ES-I3 (cell line): Measurements from ENCODE around the gene FBH1.
"Not testable (repeated sequence)": the region's sequence is repeated elsewhere in the genome, so short reads cannot be mapped to it uniquely, and the experiment has no call there.

ENCODE experiments used
- H3K36me3 ChIP-seq: 2 replicates; pipeline ENCODE4 v1.6.1; 2013; ENCODE audit warnings: mild to moderate bottlenecking, low read length, control low read depth, moderate library complexity; ENCODE audit not compliant: insufficient read depth
- H3K4me1 ChIP-seq: 2 replicates; pipeline ENCODE4 v1.6.1; 2013; ENCODE audit warnings: mild to moderate bottlenecking, control low read depth, low read length; ENCODE audit not compliant: insufficient read depth
- H3K9ac ChIP-seq: 2 replicates; pipeline ENCODE4 v1.6.1; 2013; ENCODE audit warnings: low read depth, mild to moderate bottlenecking, low read length, moderate library complexity
- H3K9me3 ChIP-seq: 2 replicates; pipeline ENCODE4 v1.6.1; 2013; ENCODE audit warnings: mild to moderate bottlenecking, low read length, moderate library complexity; ENCODE audit not compliant: control insufficient read depth, insufficient read depth

Gene FBH1

GRCh38 chr10:5945561-5946418 lies 55.7 kb downstream of the FBH1 start:
- Histone ChIP-seq H3K9ac (no peak overlapping the region), H3K36me3 (no peaks in the 10 kb centered on the region), H3K4me1 (peaks cover 25% of the 10 kb centered on the region; the same call in 1 of the 2 replicates), H3K9me3 (no peaks in the 10 kb centered on the region)

GRCh38 chr10:5946419-5946775 lies 56.4 kb downstream of the FBH1 start:
- not testable (repeated sequence) for H3K9ac ChIP-seq, H3K9me3 ChIP-seq
- peaks cover 25% of the 10 kb centered on the region; the same call in 1 of the 2 replicates for H3K4me1 ChIP-seq

DNA sequence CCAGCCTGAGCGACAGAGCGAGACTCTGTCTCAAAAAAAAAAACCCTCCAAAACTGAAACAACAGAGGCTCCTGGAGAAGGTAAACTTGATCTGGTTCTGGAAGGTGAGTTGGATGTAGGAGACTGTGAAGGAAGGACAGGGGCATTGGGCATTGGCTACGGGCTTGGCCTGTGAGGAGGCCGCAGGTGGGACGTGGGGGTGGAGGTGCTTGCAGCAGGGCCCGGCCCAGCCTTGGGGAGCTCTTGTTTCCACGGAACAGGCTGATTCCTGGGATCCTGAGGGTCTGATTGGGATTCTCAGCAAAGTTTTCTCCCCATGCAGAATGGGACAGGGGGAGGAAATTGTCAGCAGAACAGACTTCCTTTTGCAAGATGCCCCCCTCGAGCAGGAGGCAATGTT lies 56.7 kb downstream of the FBH1 start:
- no peak overlapping the region for H3K9ac ChIP-seq
- H3K9me3 ChIP-seq = no peaks in the 10 kb centered on the region
- peaks cover 25% of the 10 kb centered on the region; the same call in 1 of the 2 replicates for H3K4me1 ChIP-seq
- no peaks in the 10 kb centered on the region for H3K36me3 ChIP-seq

More at GRCh38 chr10:5946419-5946775, 56.4 kb downstream of the FBH1 start:
- not testable (repeated sequence) for H3K36me3 ChIP-seq

- Histone ChIP-seq H3K36me3 (no peaks in the 10 kb centered on the region), H3K9me3 (no peaks in the 10 kb centered on the region), H3K9ac (no peak overlapping the region), H3K4me1 (peaks cover 25% of the 10 kb centered on the region; the same call in 1 of the 2 replicates)
These were observed 57.6 kb downstream of the FBH1 start for GRCh38 chr10:5947471-5948207.

GRCh38 chr10:5948208-5948585 lies 58.2 kb downstream of the FBH1 start:
- H3K4me1 ChIP-seq = peaks cover 25% of the 10 kb centered on the region; the same call in 1 of the 2 replicates
- H3K9me3 ChIP-seq = no peaks in the 10 kb centered on the region
- H3K9ac ChIP-seq = no peak overlapping the region
- H3K36me3 ChIP-seq = no peaks in the 10 kb centered on the region

GRCh38 chr10:5949009-5949759 lies 59.1 kb downstream of the FBH1 start:
- H3K9me3 ChIP-seq = no peaks in the 10 kb centered on the region
- H3K4me1 ChIP-seq = peaks cover 25% of the 10 kb centered on the region; the same call in 1 of the 2 replicates
- H3K9ac ChIP-seq = no peak overlapping the region
- no peaks in the 10 kb centered on the region for H3K36me3 ChIP-seq

GRCh38 chr10:5951167-5951711 lies 61.2 kb downstream of the FBH1 start:
- H3K9ac ChIP-seq = no peak overlapping the region
- H3K9me3 ChIP-seq = no peaks in the 10 kb centered on the region
- no peaks in the 10 kb centered on the region for H3K36me3 ChIP-seq
- peaks cover 6% of the 10 kb centered on the region; the same call in 1 of the 2 replicates for H3K4me1 ChIP-seq

DNA sequence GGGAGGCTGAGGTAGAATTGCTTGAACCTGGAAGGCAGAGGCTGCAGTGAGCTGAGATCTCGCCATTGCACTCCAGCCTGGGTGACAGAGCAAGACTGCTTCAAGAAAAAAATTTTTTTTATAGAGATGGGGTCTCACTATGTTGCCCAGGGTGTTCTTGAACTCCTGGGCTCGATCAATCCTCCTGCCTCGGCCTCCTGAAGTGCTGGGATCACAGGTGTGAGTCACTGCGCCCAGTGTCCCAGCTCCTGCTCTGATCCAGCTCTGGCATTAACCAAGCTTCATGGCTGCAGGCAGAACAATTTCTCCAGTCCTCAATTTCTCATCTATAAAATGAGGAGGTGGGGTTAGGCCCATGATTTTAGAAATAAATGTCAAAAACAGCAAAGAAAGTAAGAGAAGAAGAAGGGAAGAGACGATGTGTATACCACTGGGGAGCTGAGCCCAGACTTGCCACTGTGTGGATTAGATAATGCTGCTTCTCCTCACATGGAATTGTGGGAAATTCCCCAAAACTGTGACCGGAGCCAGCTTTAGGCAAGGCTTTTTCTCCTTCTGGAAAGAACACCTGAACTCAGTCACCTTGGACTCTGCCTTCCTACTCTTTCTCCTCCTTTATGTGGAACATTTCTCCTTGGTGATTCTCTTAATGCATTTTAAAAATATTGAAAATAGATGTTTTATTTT lies 61.8 kb downstream of the FBH1 start:
- no peaks in the 10 kb centered on the region for H3K9me3 ChIP-seq
- no peaks in the 10 kb centered on the region for H3K36me3 ChIP-seq
- H3K9ac ChIP-seq = no peak overlapping the region
- peaks cover 3% of the 10 kb centered on the region; the same call in 1 of the 2 replicates for H3K4me1 ChIP-seq

GRCh38 chr10:5952731-5953385 lies 62.8 kb downstream of the FBH1 start:
- H3K9me3 ChIP-seq = no peaks in the 10 kb centered on the region
- H3K4me1 ChIP-seq = no peaks in the 10 kb centered on the region
- H3K9ac ChIP-seq = no peak overlapping the region
- H3K36me3 ChIP-seq = no peaks in the 10 kb centered on the region

DNA sequence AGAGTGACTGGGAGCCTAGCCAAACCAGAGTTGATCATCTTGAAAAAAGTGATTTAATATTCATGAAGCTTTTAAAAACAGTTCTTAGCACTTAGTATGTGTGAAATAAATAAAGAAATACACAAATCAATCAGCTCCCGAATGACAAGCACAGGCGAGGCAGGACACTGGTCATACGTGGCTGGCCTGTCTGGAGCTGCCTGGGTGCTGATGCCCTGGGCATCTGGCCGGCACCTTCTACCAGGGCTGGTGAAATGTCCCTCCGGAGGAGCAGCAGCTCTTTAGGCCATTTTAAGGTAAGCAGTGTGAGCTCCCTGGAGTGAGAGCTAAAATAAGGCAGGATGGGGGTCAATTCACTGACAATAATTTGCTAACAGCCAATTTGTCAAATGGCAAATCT lies 63.6 kb downstream of the FBH1 start:
- Histone ChIP-seq H3K36me3 (no peaks in the 10 kb centered on the region), H3K9me3 (no peaks in the 10 kb centered on the region), H3K4me1 (peaks cover under 1% of the 10 kb centered on the region; the same call in 1 of the 2 replicates), H3K9ac (no peak overlapping the region)

- Histone ChIP-seq H3K4me1 (peaks cover 3% of the 10 kb centered on the region; the same call in 1 of the 2 replicates), H3K9ac (no peak overlapping the region), H3K36me3 (no peaks in the 10 kb centered on the region), H3K9me3 (no peaks in the 10 kb centered on the region)
These were observed 66.3 kb downstream of the FBH1 start for GRCh38 chr10:5956146-5956936.

GRCh38 chr10:5958077-5958476 lies 68.0 kb downstream of the FBH1 start:
- peaks cover 3% of the 10 kb centered on the region; the same call in 1 of the 2 replicates for H3K4me1 ChIP-seq
- H3K36me3 ChIP-seq = no peaks in the 10 kb centered on the region
- H3K9ac ChIP-seq = no peak overlapping the region
- H3K9me3 ChIP-seq = no peaks in the 10 kb centered on the region

DNA sequence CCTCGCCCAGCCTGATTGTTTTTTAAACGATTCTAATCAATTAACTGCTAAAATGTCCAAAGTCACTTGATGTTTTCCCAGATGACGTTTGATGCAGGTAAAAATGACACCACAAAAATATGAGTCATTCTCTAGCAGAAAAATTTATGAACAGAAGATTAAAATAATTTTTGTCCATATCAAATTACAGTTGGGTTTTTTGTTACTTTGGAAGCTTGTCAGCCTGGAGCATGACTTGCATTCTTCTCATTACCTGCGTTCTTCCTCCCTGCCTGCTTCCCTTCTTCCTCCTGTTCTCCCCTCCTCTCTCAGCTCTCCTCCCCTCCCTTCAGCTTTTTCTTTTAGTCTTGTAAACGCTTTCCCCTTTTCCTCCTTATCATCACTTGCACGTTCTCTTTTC lies 68.6 kb downstream of the FBH1 start:
- H3K9ac ChIP-seq = no peak overlapping the region
- H3K36me3 ChIP-seq = no peaks in the 10 kb centered on the region
- peaks cover 3% of the 10 kb centered on the region; the same call in 1 of the 2 replicates for H3K4me1 ChIP-seq

More for the DNA sequence above, 68.6 kb downstream of the FBH1 start:
- H3K9me3 ChIP-seq = no peaks in the 10 kb centered on the region
